K562 (cell line): ENCODE results near the gene CHCHD5. TPM values are rescaled to one million over a fixed set of nuclear protein-coding genes. Genes with fewer than 3 reads are reported as not detected.

Experiments used
- ATAC-seq: fragments of 200-7000 bp; cut with Tn5 transposase; 3 replicates; pipeline ENCODE4 v1.9.1; 2020; ENCODE audit warnings: moderate library complexity
- BruUV-seq: library from RNA; stranded (reverse); fragments of 400-500 nt; replicated peaks from 2 replicates; lab custom pipeline; 2021; lab: Mats Ljungman, UMichigan
- CTCF ChIA-PET: fragments of 300-600 bp; formaldehyde crosslinking; extraction: SDS; loops from one replicate; lab custom pipeline; 2021; ENCODE audit warnings: low intra/inter-chr PET ratio; lab: Yijun Ruan, JAX
- POLR2A ChIA-PET: fragments of 300-600, 350-650 bp; sonication (Branson Sonifier 250); formaldehyde crosslinking; extraction: SDS; loops from one replicate; lab custom pipeline; 2021; ENCODE audit warnings: antibody characterized with exemption, inconsistent platforms; lab: Yijun Ruan, JAX
- DNase-seq, 4 experiments: peaks; one replicate each; pipeline versions ENCODE4 v3.0.0 to v3.0.0-alpha.2; 2011 to 2018; ENCODE audit warnings: low spot score in 3 of 4, mixed read lengths in 3 of 4; ENCODE audit errors: extremely low read depth in 1 of 4
- FAIRE-seq: peaks from 2 replicates; lab custom pipeline; 2011; peaks lifted over from hg19 to GRCh38; lab: Jason Lieb, UNC
- H2AFZ ChIP-seq: 2 replicates; pipeline ENCODE4 v1.6.0; 2011; ENCODE audit warnings: low read depth, low read length, control low read depth, inconsistent platforms
- H3K27ac ChIP-seq: fragments of 200-600 bp; 3 replicates; pipeline ENCODE4 v1.8.0; 2011; ENCODE audit warnings: low read depth, mild to moderate bottlenecking, control low read depth, inconsistent platforms, low read length, moderate library complexity, mixed read lengths; ENCODE audit errors: extremely low read depth
- H3K27me3 ChIP-seq, 2 experiments: fragments of 300-600 bp in 1 of 2; 2 replicates in 1 of 2; 3 replicates in 1 of 2; pipeline versions ENCODE4 v1.6.0 to v1.8.0; 2011; ENCODE audit warnings: inconsistent platforms in 2 of 2, low read length in 2 of 2, mild to moderate bottlenecking in 1 of 2, mixed read lengths in 1 of 2, moderate library complexity in 1 of 2; ENCODE audit not compliant: control insufficient read depth in 2 of 2, insufficient read depth in 2 of 2
- H3K36me3 ChIP-seq: fragments of 300-600 bp; 3 replicates; pipeline ENCODE4 v1.8.0; 2011; ENCODE audit warnings: mild to moderate bottlenecking, low read length, inconsistent platforms; ENCODE audit not compliant: control insufficient read depth, insufficient read depth
- H3K4me1 ChIP-seq, 2 experiments: fragments of 200-600 bp in 1 of 2; replicated peaks in 1 of 2; 2 replicates in 1 of 2; 3 replicates in 1 of 2; pipeline versions ENCODE4 v1.5.1 to v1.8.0; 2011; ENCODE audit warnings: inconsistent platforms in 2 of 2, low read length in 2 of 2, mild to moderate bottlenecking in 1 of 2, mixed read lengths in 1 of 2, moderate library complexity in 1 of 2; ENCODE audit not compliant: control insufficient read depth in 2 of 2, insufficient read depth in 2 of 2
- H3K4me2 ChIP-seq: 2 replicates; pipeline ENCODE4 v1.6.1; 2011; ENCODE audit warnings: low read length, control low read depth, inconsistent platforms, mixed read lengths; ENCODE audit not compliant: insufficient read depth
- H3K4me3 ChIP-seq: fragments of 200-600 bp; sonication (generic), shearing (Covaris generic); 2 replicates; pipeline ENCODE4 v1.5.1; 2016; ENCODE audit warnings: control low read depth, inconsistent platforms
- H3K79me2 ChIP-seq: fragments of 200-600 bp; 3 replicates; pipeline ENCODE4 v1.8.0; 2011; ENCODE audit warnings: low read length, inconsistent platforms; ENCODE audit not compliant: control insufficient read depth, insufficient read depth
- H3K9ac ChIP-seq, 2 experiments: 2 replicates each; pipeline versions ENCODE4 v1.6.0 to v1.6.1; 2011; ENCODE audit warnings: low read depth in 2 of 2, low read length in 2 of 2, control low read depth in 1 of 2, inconsistent platforms in 1 of 2, mild to moderate bottlenecking in 1 of 2, mixed read lengths in 1 of 2; ENCODE audit not compliant: insufficient read depth in 1 of 2
- H3K9me1 ChIP-seq: one replicate; pipeline ENCODE4 v1.6.0; 2011; ENCODE audit warnings: inconsistent platforms, mild to moderate bottlenecking, low read length, moderate library complexity; ENCODE audit not compliant: control insufficient read depth, insufficient read depth
- H3K9me3 ChIP-seq: replicated peaks from 2 replicates; pipeline ENCODE4 v1.5.1; 2011; ENCODE audit warnings: low read depth, low read length, inconsistent platforms; ENCODE audit not compliant: control insufficient read depth, insufficient read depth
- H4K20me1 ChIP-seq: replicated peaks from 2 replicates; pipeline ENCODE4 v1.6.1; 2011; ENCODE audit warnings: low read length, inconsistent platforms, mixed read lengths; ENCODE audit not compliant: control insufficient read depth, insufficient read depth
- ARNT ChIP-seq, 2 experiments: fragments of 450-650 bp; IDR thresholded peaks; 2 replicates each; pipeline ENCODE4 v1.6.1; 2016; ENCODE audit warnings: mild to moderate bottlenecking in 1 of 2
- BACH1 ChIP-seq: fragments of 200-800 bp; sonication (Bioruptor generic); IDR thresholded peaks from 2 replicates; pipeline ENCODE4 v1.6.1; 2016; ENCODE audit warnings: missing genetic modification characterization, missing compliant biosample characterization
- CBFA2T3 ChIP-seq: fragments of 450-650 bp; IDR thresholded peaks from 2 replicates; pipeline ENCODE4 v1.6.1; 2017
- CEBPG ChIP-seq, 3 experiments: fragments of 200-800 bp in 1 of 3; sonication (Bioruptor generic) in 1 of 3; sonication (generic) in 1 of 3; formaldehyde crosslinking in 1 of 3; IDR thresholded peaks in 2 of 3; conservative IDR thresholded peaks in 1 of 3; 2 replicates each; pipeline versions ENCODE4 v1.6.1 to v1.8.0; 2016 to 2022; ENCODE audit warnings: missing compliant biosample characterization in 2 of 3, missing genetic modification characterization in 2 of 3, mild to moderate bottlenecking in 1 of 3, missing genetic modification reagents in 1 of 3
- MCM3 ChIP-seq: fragments of 450-650 bp; IDR thresholded peaks from 2 replicates; pipeline ENCODE4 v1.6.1; 2016
- NFXL1 ChIP-seq: fragments of 450-650 bp; formaldehyde crosslinking; IDR thresholded peaks from 2 replicates; pipeline ENCODE4 v1.4.0; 2021; ENCODE audit warnings: mild to moderate bottlenecking
- POLR2G ChIP-seq: fragments of 200-400 bp; formaldehyde crosslinking; IDR thresholded peaks from 2 replicates; pipeline ENCODE4 v1.6.1; 2017; ENCODE audit warnings: low read depth, mild to moderate bottlenecking, antibody characterized with exemption, low read length, moderate library complexity
- TCF7 ChIP-seq: sonication (generic); IDR thresholded peaks from 2 replicates; pipeline ENCODE4 v1.6.1; 2016; ENCODE audit warnings: antibody characterized with exemption, borderline replicate concordance
- ZBTB17 ChIP-seq: fragments of 450-650 bp; formaldehyde crosslinking; IDR thresholded peaks from 2 replicates; pipeline ENCODE4 v1.4.0; 2020; ENCODE audit warnings: mild to moderate bottlenecking
- ZC3H4 ChIP-seq: sonication (generic); formaldehyde crosslinking; IDR thresholded peaks from 2 replicates; pipeline ENCODE4 v1.9.0; 2021; ENCODE audit warnings: missing genetic modification reagents, borderline replicate concordance
- WGBS: fragments of 100-300 bp; shearing (Covaris generic); methylation state at CpG from one replicate; pipeline ENCODE4 v1.1.6; 2016; ENCODE audit warnings: low coverage, mixed read lengths; ENCODE audit not compliant: insufficient coverage; ENCODE audit errors: missing lambda C conversion rate; 5-methylcytosine and 5-hydroxymethylcytosine counted together
- in situ Hi-C: fragments of 300-500 bp; cut with MboI; formaldehyde crosslinking; loops from 4 replicates; pipeline ENCODE4 v1.15.0; 2018; ENCODE audit warnings: inconsistent platforms, mixed read lengths
- intact Hi-C: fragments of 100-400 bp; cut with micrococcal nuclease; formaldehyde crosslinking; loops from 2 replicates; pipeline ENCODE4 v1.14.2; 2022
- polyA plus RNA-seq, 8 experiments: library from polyadenylated mRNA; depleted of rRNA in 4 of 8; stranded (reverse) in 5 of 8; unstranded in 3 of 8; fragments of >200 nt; fragmentation: Nextera tagmentation in 2 of 8; fragmentation: Illumina TruSeq in 1 of 8; extraction: Ambion mirVana in 2 of 8; extraction: Trizol in 1 of 8; gene quantifications; 2 replicates each; pipeline versions ENCODE4 v1.2.1 to v1.2.3, GENCODE V29; 2011 to 2014; ENCODE audit warnings: inconsistent platforms in 1 of 8, missing spikeins in 1 of 8
- total RNA-seq, 7 experiments: library from RNA; depleted of rRNA in 6 of 7; stranded (reverse); fragments of >200 nt in 6 of 7; fragmentation: Illumina TruSeq in 2 of 7; extraction: Trizol in 2 of 7; gene quantifications; 2 replicates each; pipeline versions ENCODE4 v1.2.1 to v1.2.3, GENCODE V29; 2011 to 2021; ENCODE audit warnings: low replicate concordance in 1 of 7
- TF ChIP-seq, protein P1 (sequence below), 2 experiments: fragments of 450-650 bp in 1 of 2; sonication (generic) in 1 of 2; formaldehyde crosslinking in 1 of 2; IDR thresholded peaks; 2 replicates each; pipeline versions ENCODE4 v1.7.1 to v1.9.0; 2016 to 2022; ENCODE audit warnings: inconsistent platforms in 1 of 2, mild to moderate bottlenecking in 1 of 2, missing genetic modification reagents in 1 of 2

The CHCHD5 gene
- total and polyA plus RNA-seq, 9 of the 15 experiments (the other 6 are each of a cell fraction or from before 2014, with no cell fraction given): 7.4 to 79.3 (median 33.4) TPM

DNA sequence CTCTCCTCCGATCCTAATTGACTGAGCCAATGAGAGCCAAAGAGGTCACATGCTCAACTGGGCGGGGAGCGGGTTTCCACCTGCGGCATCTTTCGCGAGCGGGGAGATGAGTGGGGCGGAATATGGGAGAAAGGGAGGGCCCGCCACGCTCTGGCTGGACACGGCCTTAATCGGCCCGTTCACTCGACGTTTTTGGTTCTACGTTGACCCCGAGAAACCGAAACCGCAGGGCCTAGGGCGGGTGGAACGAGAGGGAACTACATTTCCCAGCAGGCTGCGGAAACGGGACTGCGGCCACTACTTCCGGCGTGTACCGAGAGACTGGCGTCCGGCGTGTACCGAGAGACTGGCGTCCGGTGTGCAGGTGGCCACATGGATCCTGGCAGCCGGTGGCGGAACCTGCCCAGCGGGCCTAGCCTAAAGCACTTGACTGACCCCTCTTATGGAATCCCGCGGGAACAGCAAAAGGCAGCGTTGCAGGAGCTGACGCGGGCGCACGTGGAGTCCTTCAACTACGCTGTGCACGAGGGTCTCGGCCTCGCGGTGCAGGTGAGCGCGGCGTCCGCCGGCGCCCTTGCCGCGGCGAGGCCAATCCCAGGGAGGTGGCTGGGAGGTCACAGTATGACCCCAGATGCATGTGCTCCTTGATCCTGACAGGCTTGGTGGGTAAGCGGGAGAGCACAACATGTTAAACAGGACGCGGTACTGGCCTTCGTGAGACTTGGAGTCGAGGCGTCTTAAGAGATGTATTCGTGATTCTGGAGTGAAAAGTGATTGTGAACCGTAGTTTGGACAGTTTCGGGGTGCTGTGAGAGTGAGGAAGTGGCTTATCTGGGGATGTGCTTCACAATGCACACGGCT, 42.1 kb upstream of the CHCHD5 start, which contains the start of gene POLR1B:
Gene POLR1B, plus strand, starts transcription at position 343 of the 861 bp plus-strand sequence. Its CDS starts 30 bp downstream, at position 373.
- Histone ChIP-seq H3K9ac (peak within 1 kb of the TSS; percentile 85 to 96), H3K27me3 (no peaks in the 10 kb centered on the region), H3K4me3 (peak within 1 kb of the TSS; percentile 77), H3K4me1 (peaks cover 5 to 15% of the 10 kb centered on the region in 2 experiments; a peak in 4 of 5 replicates), H3K36me3 (peaks cover 27% of the 10 kb centered on the region), H3K9me3 (no peaks in the 10 kb centered on the region), H3K79me2 (peaks cover 55% of the 10 kb centered on the region), H3K9me1 (no peaks in the 10 kb centered on the region), H2AFZ (peak within 1 kb of the TSS; percentile 100), H4K20me1 (no peaks in the 10 kb centered on the region; the same call in 1 of the 2 replicates), H3K27ac (peak within 1 kb of the TSS; percentile 91), H3K4me2 (peak within 1 kb of the TSS; percentile 95)
- POLR2A ChIA-PET: no interaction called here
- WGBS: under 1% methylated on average over 66 of the region's 67 CpGs
- DNase-seq (peak; percentile 80 to 92 (median 84)), FAIRE-seq (peak; percentile 89), ATAC-seq (peak; percentile 93)
- intact Hi-C loops: loop anchor here (2.0 to 5.0 kb wide), 2 partner anchors 40 to 62 kb away; partner anchors contain the start of gene CHCHD5
- CTCF ChIA-PET: interaction anchor here (0.6 kb wide), 1 partner anchor 40 kb away, joined by 3 read pairs; no protein-coding TSS in a partner anchor
- in situ Hi-C loops: no loop called here
- BruUV-seq: no TSS peak
- TF ChIP-seq CEBPG (CRISPR knock-in tag; IDR thresholded peaks at IDR 0.05): 0 out of 2 replicates have a peak, but pooled peaks have one; percentile 13
- no peak for TF ChIP-seq CEBPG (tag; conservative IDR thresholded peaks at IDR 0.05 in 1 of 2, IDR thresholded peaks at IDR 0.05 in 1 of 2)
- TF ChIP-seq, protein P1, sequence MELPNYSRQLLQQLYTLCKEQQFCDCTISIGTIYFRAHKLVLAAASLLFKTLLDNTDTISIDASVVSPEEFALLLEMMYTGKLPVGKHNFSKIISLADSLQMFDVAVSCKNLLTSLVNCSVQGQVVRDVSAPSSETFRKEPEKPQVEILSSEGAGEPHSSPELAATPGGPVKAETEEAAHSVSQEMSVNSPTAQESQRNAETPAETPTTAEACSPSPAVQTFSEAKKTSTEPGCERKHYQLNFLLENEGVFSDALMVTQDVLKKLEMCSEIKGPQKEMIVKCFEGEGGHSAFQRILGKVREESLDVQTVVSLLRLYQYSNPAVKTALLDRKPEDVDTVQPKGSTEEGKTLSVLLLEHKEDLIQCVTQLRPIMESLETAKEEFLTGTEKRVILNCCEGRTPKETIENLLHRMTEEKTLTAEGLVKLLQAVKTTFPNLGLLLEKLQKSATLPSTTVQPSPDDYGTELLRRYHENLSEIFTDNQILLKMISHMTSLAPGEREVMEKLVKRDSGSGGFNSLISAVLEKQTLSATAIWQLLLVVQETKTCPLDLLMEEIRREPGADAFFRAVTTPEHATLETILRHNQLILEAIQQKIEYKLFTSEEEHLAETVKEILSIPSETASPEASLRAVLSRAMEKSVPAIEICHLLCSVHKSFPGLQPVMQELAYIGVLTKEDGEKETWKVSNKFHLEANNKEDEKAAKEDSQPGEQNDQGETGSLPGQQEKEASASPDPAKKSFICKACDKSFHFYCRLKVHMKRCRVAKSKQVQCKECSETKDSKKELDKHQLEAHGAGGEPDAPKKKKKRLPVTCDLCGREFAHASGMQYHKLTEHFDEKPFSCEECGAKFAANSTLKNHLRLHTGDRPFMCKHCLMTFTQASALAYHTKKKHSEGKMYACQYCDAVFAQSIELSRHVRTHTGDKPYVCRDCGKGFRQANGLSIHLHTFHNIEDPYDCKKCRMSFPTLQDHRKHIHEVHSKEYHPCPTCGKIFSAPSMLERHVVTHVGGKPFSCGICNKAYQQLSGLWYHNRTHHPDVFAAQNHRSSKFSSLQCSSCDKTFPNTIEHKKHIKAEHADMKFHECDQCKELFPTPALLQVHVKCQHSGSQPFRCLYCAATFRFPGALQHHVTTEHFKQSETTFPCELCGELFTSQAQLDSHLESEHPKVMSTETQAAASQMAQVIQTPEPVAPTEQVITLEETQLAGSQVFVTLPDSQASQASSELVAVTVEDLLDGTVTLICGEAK (IDR thresholded peaks at IDR 0.05): peak; percentile 98
- TF ChIP-seq, protein P1 (CRISPR knock-in tag; IDR thresholded peaks at IDR 0.05): peak; percentile 39; the same call in 1 of the 2 replicates
- TF ChIP-seq NFXL1 (CRISPR knock-in tag): no peak
- no peak for TF ChIP-seq ZC3H4 (CRISPR knock-in tag)
- TF ChIP-seq BACH1 (tag): no peak; the same call in 1 of the 2 replicates
- peak in 1 of 2 experiments; percentile 34; a peak in 2 of 4 replicates for TF ChIP-seq ARNT (IDR thresholded peaks at IDR 0.05)
- TF ChIP-seq TCF7: peak; percentile 67; the same call in 1 of the 2 replicates
- peak; percentile 21; the same call in 1 of the 2 replicates for TF ChIP-seq CBFA2T3
- TF ChIP-seq MCM3: no peak
- TF ChIP-seq POLR2G: peak; percentile 92
- no peak; the same call in 1 of the 2 replicates for TF ChIP-seq ZBTB17 (CRISPR knock-in tag)
